Nephron (organoid): ENCODE results near the gene AK9.

Experiments
- H3K27ac Mint-ChIP-seq, 3 experiments: 2 replicates each; pipeline ENCODE4 v1.8.0; 2020; ENCODE audit warnings: mixed read lengths in 3 of 3, mild to moderate bottlenecking in 2 of 3, moderate library complexity in 1 of 3
- H3K27me3 Mint-ChIP-seq: 2 replicates; pipeline ENCODE4 v1.8.0; 2021; ENCODE audit warnings: low read depth, mild to moderate bottlenecking, moderate library complexity, mixed read lengths
- H3K36me3 Mint-ChIP-seq: 2 replicates; pipeline ENCODE4 v1.8.0; 2020; ENCODE audit warnings: low read depth, mixed read lengths
- H3K4me1 Mint-ChIP-seq: 2 replicates; pipeline ENCODE4 v1.8.0; 2020; ENCODE audit warnings: mixed read lengths
- H3K4me3 Mint-ChIP-seq, 3 experiments: 2 replicates each; pipeline ENCODE4 v1.8.0; 2020; ENCODE audit warnings: mild to moderate bottlenecking in 3 of 3, mixed read lengths in 3 of 3, moderate library complexity in 2 of 3
- H3K9me3 Mint-ChIP-seq: 2 replicates; pipeline ENCODE4 v1.8.0; 2020; ENCODE audit warnings: mixed read lengths
- CTCF ChIP-seq, 3 experiments: fragments of 200-600 bp; sonication (generic); IDR thresholded peaks; one replicate each; pipeline ENCODE4 v1.5.0; 2021; ENCODE audit warnings: antibody characterized with exemption in 3 of 3; ENCODE audit not compliant: unreplicated experiment in 3 of 3

Gene AK9

GRCh38 chr6:109678240-109678639, 12.8 kb downstream of the AK9 start:
- H3K4me3 Mint-ChIP-seq, result no peak overlapping the region
- TF ChIP-seq CTCF (IDR thresholded peaks at IDR 0.05; ENCODE audit: unreplicated experiment in 3 of 3), result no peak
- H3K27ac Mint-ChIP-seq, result peak overlapping the region in 2 of 3 experiments; percentile 12 to 30
- no peaks in the 10 kb centered on the region for H3K27me3 Mint-ChIP-seq
- no peaks in the 10 kb centered on the region for H3K4me1 Mint-ChIP-seq
- H3K36me3 Mint-ChIP-seq, result peaks cover 21% of the 10 kb centered on the region
- H3K9me3 Mint-ChIP-seq, result peaks cover 19% of the 10 kb centered on the region

- Mint-ChIP-seq H3K27me3 (no peaks in the 10 kb centered on the region), H3K4me3 (no peak overlapping the region), H3K27ac (no peak overlapping the region), H3K9me3 (peaks cover 12% of the 10 kb centered on the region), H3K4me1 (no peaks in the 10 kb centered on the region), H3K36me3 (peaks cover 15% of the 10 kb centered on the region)
- no peak for TF ChIP-seq CTCF (IDR thresholded peaks at IDR 0.05; ENCODE audit: unreplicated experiment in 3 of 3)
Observed at GRCh38 chr6:109676724-109677123, 14.3 kb downstream of the AK9 start.

- Mint-ChIP-seq H3K4me3 (no peak overlapping the region), H3K27me3 (no peaks in the 10 kb centered on the region), H3K36me3 (peaks cover 17% of the 10 kb centered on the region), H3K4me1 (peaks cover 6% of the 10 kb centered on the region), H3K27ac (peak overlapping the region; percentile 41 to 71 (median 59)), H3K9me3 (no peaks in the 10 kb centered on the region)
- TF ChIP-seq CTCF (IDR thresholded peaks at IDR 0.05; ENCODE audit: unreplicated experiment in 3 of 3), result no peak
Observed at GRCh38 chr6:109672839-109673238, 18.2 kb downstream of the AK9 start.

GRCh38 chr6:109672175-109672574, 18.8 kb downstream of the AK9 start:
- Mint-ChIP-seq H3K9me3 (no peaks in the 10 kb centered on the region), H3K4me3 (no peak overlapping the region)

GRCh38 chr6:109671733-109672132, 19.3 kb downstream of the AK9 start:
- TF ChIP-seq CTCF (IDR thresholded peaks at IDR 0.05; ENCODE audit: unreplicated experiment in 3 of 3), result no peak
- H3K27me3 Mint-ChIP-seq, result no peaks in the 10 kb centered on the region

More at GRCh38 chr6:109672175-109672574, 18.8 kb downstream of the AK9 start:
- Mint-ChIP-seq H3K27ac (peak overlapping the region; percentile 41 to 71 (median 59)), H3K27me3 (no peaks in the 10 kb centered on the region), H3K4me1 (peaks cover 6% of the 10 kb centered on the region), H3K36me3 (peaks cover 17% of the 10 kb centered on the region)
- TF ChIP-seq CTCF (IDR thresholded peaks at IDR 0.05; ENCODE audit: unreplicated experiment in 3 of 3), result no peak

GRCh38 chr6:109669811-109670210, 21.2 kb downstream of the AK9 start:
- no peak overlapping the region for H3K27ac Mint-ChIP-seq
- H3K36me3 Mint-ChIP-seq, result peaks cover 20% of the 10 kb centered on the region
- H3K9me3 Mint-ChIP-seq, result no peaks in the 10 kb centered on the region
- H3K4me3 Mint-ChIP-seq, result no peak overlapping the region
- no peaks in the 10 kb centered on the region for H3K27me3 Mint-ChIP-seq
- no peak for TF ChIP-seq CTCF (IDR thresholded peaks at IDR 0.05; ENCODE audit: unreplicated experiment in 3 of 3)
- peaks cover 6% of the 10 kb centered on the region for H3K4me1 Mint-ChIP-seq

More at GRCh38 chr6:109671733-109672132, 19.3 kb downstream of the AK9 start:
- no peaks in the 10 kb centered on the region for H3K9me3 Mint-ChIP-seq
- H3K27ac Mint-ChIP-seq, result peak overlapping the region; percentile 41 to 77 (median 72)
- peaks cover 6% of the 10 kb centered on the region for H3K4me1 Mint-ChIP-seq
- H3K36me3 Mint-ChIP-seq, result peaks cover 17% of the 10 kb centered on the region
- H3K4me3 Mint-ChIP-seq, result no peak overlapping the region
